ENCODE measurements around the gene PCDHA9. TPM values are rescaled to one million over a fixed set of nuclear protein-coding genes. Genes with fewer than 3 reads are reported as not detected.
"Not testable (repeated sequence)": the region's sequence is repeated elsewhere in the genome, so short reads cannot be mapped to it uniquely, and the experiment has no call there.

Gene PCDHA9, protein sequence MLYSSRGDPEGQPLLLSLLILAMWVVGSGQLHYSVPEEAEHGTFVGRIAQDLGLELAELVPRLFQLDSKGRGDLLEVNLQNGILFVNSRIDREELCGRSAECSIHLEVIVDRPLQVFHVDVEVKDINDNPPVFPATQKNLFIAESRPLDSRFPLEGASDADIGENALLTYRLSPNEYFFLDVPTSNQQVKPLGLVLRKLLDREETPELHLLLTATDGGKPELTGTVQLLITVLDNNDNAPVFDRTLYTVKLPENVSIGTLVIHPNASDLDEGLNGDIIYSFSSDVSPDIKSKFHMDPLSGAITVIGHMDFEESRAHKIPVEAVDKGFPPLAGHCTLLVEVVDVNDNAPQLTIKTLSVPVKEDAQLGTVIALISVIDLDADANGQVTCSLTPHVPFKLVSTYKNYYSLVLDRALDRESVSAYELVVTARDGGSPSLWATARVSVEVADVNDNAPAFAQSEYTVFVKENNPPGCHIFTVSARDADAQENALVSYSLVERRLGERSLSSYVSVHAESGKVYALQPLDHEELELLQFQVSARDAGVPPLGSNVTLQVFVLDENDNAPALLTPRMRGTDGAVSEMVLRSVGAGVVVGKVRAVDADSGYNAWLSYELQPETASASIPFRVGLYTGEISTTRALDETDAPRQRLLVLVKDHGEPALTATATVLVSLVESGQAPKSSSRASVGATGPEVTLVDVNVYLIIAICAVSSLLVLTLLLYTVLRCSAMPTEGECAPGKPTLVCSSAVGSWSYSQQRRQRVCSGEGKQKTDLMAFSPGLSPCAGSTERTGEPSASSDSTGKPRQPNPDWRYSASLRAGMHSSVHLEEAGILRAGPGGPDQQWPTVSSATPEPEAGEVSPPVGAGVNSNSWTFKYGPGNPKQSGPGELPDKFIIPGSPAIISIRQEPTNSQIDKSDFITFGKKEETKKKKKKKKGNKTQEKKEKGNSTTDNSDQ
- total RNA-seq (under 1 TPM in 1 of 4 donors, not detected in 3; 0.03 TPM), polyA plus RNA-seq (not detected)
- long read RNA-seq, donor 1: 0 reads
- long read RNA-seq, donor 2: 0 reads
- long read RNA-seq, donor 3: 0 reads
- long read RNA-seq, donor 4: 0 reads

- H3K9me3 ChIP-seq (ENCODE audit: control insufficient read depth, low read length); ATAC-seq; H3K27ac ChIP-seq (ENCODE audit: low read length); H3K4me1 ChIP-seq (ENCODE audit: control insufficient read depth, insufficient read depth, low read length); DNase-seq; H3K4me3 ChIP-seq (ENCODE audit: low read length); intact Hi-C loops (cut with DNase I); H3K27me3 ChIP-seq (ENCODE audit: control insufficient read depth, insufficient read depth): not testable (repeated sequence)
- WGBS: 14% methylated on average over 45 of the region's 48 CpGs
These were observed at the start of gene PCDHA9 for GRCh38 chr5:140848139-140849102. Gene PCDHA9 (plus strand): TSS chr5:140848382. CDS start chr5:140848496, 114 bp downstream.

DNA sequence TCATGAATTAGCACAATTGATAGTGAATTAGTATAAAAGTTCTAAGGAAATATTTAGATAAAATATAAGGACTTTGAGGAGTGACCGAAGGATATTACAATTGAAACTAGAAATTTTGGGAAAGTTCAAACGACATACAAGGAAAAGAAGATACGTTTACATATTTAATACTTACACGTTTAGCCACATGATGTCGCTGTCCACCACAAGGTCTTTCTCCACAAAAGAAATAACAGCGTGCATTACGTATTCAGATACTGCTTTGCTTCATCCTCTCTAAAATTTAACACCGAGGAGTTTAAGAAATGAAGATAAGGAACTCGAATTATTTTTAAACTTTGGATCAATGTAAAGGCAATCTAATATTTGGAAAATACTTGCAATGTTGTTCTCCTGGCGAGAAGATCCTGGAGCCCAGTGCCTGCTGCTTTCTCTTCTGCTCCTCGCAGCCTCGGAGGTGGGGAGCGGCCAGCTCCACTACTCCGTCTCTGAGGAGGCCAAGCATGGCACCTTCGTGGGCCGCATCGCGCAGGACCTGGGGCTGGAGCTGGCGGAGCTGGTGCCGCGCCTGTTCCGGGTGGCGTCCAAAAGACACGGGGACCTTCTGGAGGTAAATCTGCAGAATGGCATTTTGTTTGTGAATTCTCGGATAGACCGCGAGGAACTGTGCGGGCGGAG is 47.2 kb upstream of the PCDHA9 start, which contains the start of gene PCDHA3:
PCDHA3 (plus strand) TSS at position 242 of the 678 bp plus-strand sequence.
- H3K9me3 ChIP-seq (ENCODE audit: control insufficient read depth, low read length): peaks cover 3% of the 10 kb centered on the region

DNA sequence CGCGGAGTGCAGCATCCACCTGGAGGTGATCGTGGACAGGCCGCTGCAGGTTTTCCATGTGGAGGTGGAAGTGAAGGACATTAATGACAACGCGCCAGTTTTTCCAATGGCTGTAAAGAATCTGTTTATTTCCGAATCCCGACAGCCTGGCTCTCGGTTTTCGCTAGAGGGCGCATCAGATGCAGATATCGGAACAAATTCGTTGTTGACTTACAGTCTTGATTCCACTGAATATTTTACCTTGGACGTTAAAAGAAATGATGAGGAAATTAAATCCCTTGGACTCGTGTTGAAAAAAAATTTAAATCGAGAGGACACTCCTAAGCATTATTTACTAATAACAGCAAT is 46.7 kb upstream of the PCDHA9 start:
- ATAC-seq: no peak
- H3K27me3 ChIP-seq (ENCODE audit: control insufficient read depth, insufficient read depth): no peaks in the 10 kb centered on the region
- no peaks in the 10 kb centered on the region for H3K4me1 ChIP-seq (ENCODE audit: control insufficient read depth, insufficient read depth, low read length)
- peaks cover 3% of the 10 kb centered on the region for H3K9me3 ChIP-seq (ENCODE audit: control insufficient read depth, low read length)
- WGBS: 8% methylated on average over 16 of the region's 16 CpGs
- no peak overlapping the region for H3K4me3 ChIP-seq (ENCODE audit: low read length)
- peak in 1 of 3 donors; percentile 21 for DNase-seq
- intact Hi-C loops (cut with DNase I): no loop called here
- no peak overlapping the region for H3K27ac ChIP-seq (ENCODE audit: low read length)

More for the DNA sequence above, 47.2 kb upstream of the PCDHA9 start, which contains the start of gene PCDHA3:
- intact Hi-C loops (cut with DNase I): no loop called here
- H3K27me3 ChIP-seq (ENCODE audit: control insufficient read depth, insufficient read depth): no peaks in the 10 kb centered on the region
- ATAC-seq (no peak), DNase-seq (no peak)
- WGBS: 12% methylated on average over 29 of the region's 29 CpGs
- no peaks in the 10 kb centered on the region for H3K4me1 ChIP-seq (ENCODE audit: control insufficient read depth, insufficient read depth, low read length)
- H3K27ac ChIP-seq (ENCODE audit: low read length): no peak within 1 kb of the TSS
- no peak within 1 kb of the TSS for H3K4me3 ChIP-seq (ENCODE audit: low read length)

- H3K9me3 ChIP-seq (ENCODE audit: control insufficient read depth, low read length); intact Hi-C loops (cut with DNase I); H3K27me3 ChIP-seq (ENCODE audit: control insufficient read depth, insufficient read depth); H3K27ac ChIP-seq (ENCODE audit: low read length); H3K4me3 ChIP-seq (ENCODE audit: low read length); DNase-seq; ATAC-seq; H3K4me1 ChIP-seq (ENCODE audit: control insufficient read depth, insufficient read depth, low read length): not testable (repeated sequence)
- 34% methylated on average over 45 of the region's 45 CpGs for WGBS
These were observed 45.8 kb upstream of the PCDHA9 start for GRCh38 chr5:140802381-140802780.

- Histone ChIP-seq H3K27ac (ENCODE audit: low read length) (no peak overlapping the region), H3K4me3 (ENCODE audit: low read length) (no peak overlapping the region), H3K4me1 (ENCODE audit: control insufficient read depth, insufficient read depth, low read length) (no peaks in the 10 kb centered on the region), H3K9me3 (ENCODE audit: control insufficient read depth, low read length) (peaks cover 3% of the 10 kb centered on the region), H3K27me3 (ENCODE audit: control insufficient read depth, insufficient read depth) (no peaks in the 10 kb centered on the region)
- intact Hi-C loops (cut with DNase I): no loop called here
- 36% methylated on average over 53 of the region's 53 CpGs for WGBS
- DNase-seq (no peak), ATAC-seq (no peak)
These were observed 45.4 kb upstream of the PCDHA9 start for GRCh38 chr5:140802781-140803271.

DNA sequence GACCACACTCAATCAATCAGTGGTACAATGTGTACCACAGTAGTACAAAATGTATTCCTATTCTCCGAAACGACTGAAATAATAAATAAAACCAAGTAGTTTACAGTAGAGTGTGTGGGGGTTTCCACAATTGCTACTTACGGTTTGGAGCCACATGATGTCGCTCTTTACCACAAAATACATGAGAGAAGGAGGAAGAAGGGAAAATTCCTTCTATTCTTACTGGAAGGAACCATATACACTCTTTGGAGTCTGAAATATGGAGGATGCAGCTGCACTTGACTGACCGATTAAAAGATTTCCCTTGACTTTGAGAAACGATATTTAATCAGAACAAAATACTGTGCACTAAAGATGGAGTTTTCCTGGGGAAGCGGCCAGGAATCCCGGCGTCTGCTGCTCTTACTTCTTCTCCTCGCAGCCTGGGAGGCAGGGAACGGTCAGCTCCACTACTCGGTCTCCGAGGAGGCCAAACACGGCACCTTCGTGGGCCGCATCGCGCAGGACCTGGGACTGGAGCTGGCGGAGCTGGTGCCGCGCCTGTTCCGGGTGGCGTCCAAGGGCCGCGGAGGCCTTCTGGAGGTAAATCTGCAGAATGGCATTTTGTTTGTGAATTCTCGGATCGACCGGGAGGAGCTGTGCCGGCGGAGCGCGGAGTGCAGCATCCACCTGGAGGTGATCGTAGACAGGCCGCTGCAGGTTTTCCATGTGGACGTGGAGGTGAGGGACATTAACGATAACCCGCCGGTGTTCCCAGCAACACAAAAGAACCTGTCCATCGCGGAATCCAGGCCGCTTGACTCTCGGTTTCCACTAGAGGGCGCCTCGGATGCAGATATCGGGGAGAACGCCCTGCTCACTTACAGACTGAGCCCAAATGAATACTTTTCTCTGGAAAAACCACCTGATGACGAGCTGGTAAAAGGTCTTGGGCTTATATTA is 41.1 kb upstream of the PCDHA9 start, which contains the start of gene PCDHA4:
PCDHA4 (plus strand) TSS at position 235 of the 942 bp plus-strand sequence.
- ATAC-seq: peak in 1 of 2 donors; percentile 63
- intact Hi-C loops (cut with DNase I): no loop called here
- peaks cover 3% of the 10 kb centered on the region for H3K9me3 ChIP-seq (ENCODE audit: control insufficient read depth, low read length)
- no peaks in the 10 kb centered on the region for H3K27me3 ChIP-seq (ENCODE audit: control insufficient read depth, insufficient read depth)
- WGBS: 15% methylated on average over 36 of the region's 47 CpGs
- H3K4me1 ChIP-seq (ENCODE audit: control insufficient read depth, insufficient read depth, low read length): no peaks in the 10 kb centered on the region
- no peak within 1 kb of the TSS for H3K27ac ChIP-seq (ENCODE audit: low read length)
- peak in 2 of 3 donors; percentile 61 to 63 for DNase-seq
- H3K4me3 ChIP-seq (ENCODE audit: low read length): no peak within 1 kb of the TSS

- H3K27ac ChIP-seq (ENCODE audit: low read length); H3K27me3 ChIP-seq (ENCODE audit: control insufficient read depth, insufficient read depth); H3K4me1 ChIP-seq (ENCODE audit: control insufficient read depth, insufficient read depth, low read length); H3K4me3 ChIP-seq (ENCODE audit: low read length); intact Hi-C loops (cut with DNase I); ATAC-seq; H3K9me3 ChIP-seq (ENCODE audit: control insufficient read depth, low read length): not testable (repeated sequence)
- peak in 1 of 3 donors; percentile 42 for DNase-seq
- WGBS: 50% methylated on average over 62 of the region's 62 CpGs
These were observed 39.8 kb upstream of the PCDHA9 start for GRCh38 chr5:140808241-140808888.

GRCh38 chr5:140808889-140809291 is 39.3 kb upstream of the PCDHA9 start:
- DNase-seq (peak in 2 of 3 donors; percentile 23 to 38), ATAC-seq (no peak)
- no peak overlapping the region for H3K27ac ChIP-seq (ENCODE audit: low read length)
- 56% methylated on average over 43 of the region's 43 CpGs for WGBS
- no peak overlapping the region for H3K4me3 ChIP-seq (ENCODE audit: low read length)
- H3K9me3 ChIP-seq (ENCODE audit: control insufficient read depth, low read length): peaks cover 2% of the 10 kb centered on the region
- H3K27me3 ChIP-seq (ENCODE audit: control insufficient read depth, insufficient read depth): no peaks in the 10 kb centered on the region
- intact Hi-C loops (cut with DNase I): no loop called here
- H3K4me1 ChIP-seq (ENCODE audit: control insufficient read depth, insufficient read depth, low read length): no peaks in the 10 kb centered on the region
